H9 (cell line): ENCODE results near the gene ZNF423. TPM values are rescaled to one million over a fixed set of nuclear protein-coding genes. Genes with fewer than 3 reads are reported as not detected.

ENCODE experiments used
- DNase-seq: peaks from one replicate; pipeline ENCODE4 v3.0.0-alpha.2; 2017
- H2AFZ ChIP-seq: one replicate; pipeline ENCODE4 v1.6.1; 2013; ENCODE audit warnings: mild to moderate bottlenecking, low read length, control low read depth, moderate library complexity
- H2AK5ac ChIP-seq: 2 replicates; pipeline ENCODE4 v1.6.1; 2013; ENCODE audit warnings: low read length, control low read depth, mixed read lengths; ENCODE audit not compliant: insufficient read length
- H2BK120ac ChIP-seq: one replicate; pipeline ENCODE4 v1.6.1; 2013; ENCODE audit warnings: low read depth, mild to moderate bottlenecking, low read length, control low read depth, inconsistent platforms; ENCODE audit not compliant: poor library complexity, severe bottlenecking
- H2BK12ac ChIP-seq: 2 replicates; pipeline ENCODE4 v1.6.1; 2013; ENCODE audit warnings: low read length, control low read depth, mixed read lengths, low read depth; ENCODE audit not compliant: insufficient read length
- H2BK15ac ChIP-seq: 2 replicates; pipeline ENCODE4 v1.6.1; 2013; ENCODE audit warnings: low read depth, low read length, control low read depth
- H2BK20ac ChIP-seq: one replicate; pipeline ENCODE4 v1.6.1; 2013; ENCODE audit warnings: low read depth, mild to moderate bottlenecking, low read length, control low read depth, inconsistent platforms; ENCODE audit not compliant: poor library complexity, severe bottlenecking
- H2BK5ac ChIP-seq: 2 replicates; pipeline ENCODE4 v1.6.1; 2013; ENCODE audit warnings: low read length, control low read depth, mixed read lengths; ENCODE audit not compliant: insufficient read length
- H3K14ac ChIP-seq: 2 replicates; pipeline ENCODE4 v1.6.1; 2013; ENCODE audit warnings: low read length, control low read depth; ENCODE audit not compliant: insufficient read depth
- H3K18ac ChIP-seq: 2 replicates; pipeline ENCODE4 v1.6.1; 2013; ENCODE audit warnings: low read depth, mild to moderate bottlenecking, mixed read lengths, low read length, control low read depth; ENCODE audit not compliant: insufficient read length
- H3K23ac ChIP-seq: 2 replicates; pipeline ENCODE4 v1.6.1; 2013; ENCODE audit warnings: low read length, control low read depth, mixed read lengths, low read depth; ENCODE audit not compliant: insufficient read length
- H3K23me2 ChIP-seq: 2 replicates; pipeline ENCODE4 v1.6.1; 2013; ENCODE audit warnings: low read depth, mild to moderate bottlenecking, mixed read lengths, low read length, control low read depth; ENCODE audit not compliant: insufficient read length, poor library complexity, severe bottlenecking
- H3K27ac ChIP-seq: 2 replicates; pipeline ENCODE4 v1.5.1; 2013; ENCODE audit warnings: low read length, control low read depth, mixed read lengths, low read depth; ENCODE audit not compliant: insufficient read length
- H3K27me3 ChIP-seq: 2 replicates; pipeline ENCODE4 v1.6.1; 2013; ENCODE audit warnings: low read length, control low read depth, inconsistent platforms; ENCODE audit not compliant: insufficient read depth
- H3K4ac ChIP-seq: 2 replicates; pipeline ENCODE4 v1.6.1; 2013; ENCODE audit warnings: low read depth, mild to moderate bottlenecking, control low read depth, inconsistent platforms, low read length, moderate library complexity
- H3K4me1 ChIP-seq: 2 replicates; pipeline ENCODE4 v1.6.1; 2013; ENCODE audit warnings: low read length, control low read depth, inconsistent platforms; ENCODE audit not compliant: insufficient read depth
- H3K4me2 ChIP-seq: 2 replicates; pipeline ENCODE4 v1.6.1; 2013; ENCODE audit warnings: low read length, control low read depth, mixed read lengths; ENCODE audit not compliant: insufficient read length, insufficient read depth
- H3K56ac ChIP-seq: 2 replicates; pipeline ENCODE4 v1.6.1; 2013; ENCODE audit warnings: low read depth, mild to moderate bottlenecking, mixed read lengths, low read length, control low read depth; ENCODE audit not compliant: insufficient read length
- H3K79me1 ChIP-seq: 2 replicates; pipeline ENCODE4 v1.6.1; 2013; ENCODE audit warnings: low read depth, mild to moderate bottlenecking, moderate library complexity, low read length, control low read depth, inconsistent platforms; ENCODE audit not compliant: insufficient read depth, poor library complexity, severe bottlenecking
- H3K79me2 ChIP-seq: 2 replicates; pipeline ENCODE4 v1.6.1; 2013; ENCODE audit warnings: low read length, control low read depth, inconsistent platforms; ENCODE audit not compliant: insufficient read depth
- H3K9ac ChIP-seq: 2 replicates; pipeline ENCODE4 v1.6.1; 2013; ENCODE audit warnings: low read length, control low read depth, mixed read lengths; ENCODE audit not compliant: insufficient read length; ENCODE audit errors: extremely low read depth
- H3K9me3 ChIP-seq: one replicate; pipeline ENCODE4 v1.6.1; 2013; ENCODE audit warnings: low read depth, low read length, inconsistent platforms; ENCODE audit not compliant: control insufficient read depth
- H3T11ph ChIP-seq: one replicate; pipeline ENCODE4 v1.6.1; 2013; ENCODE audit warnings: mild to moderate bottlenecking, low read length, control low read depth, inconsistent platforms
- H4K20me1 ChIP-seq: one replicate; pipeline ENCODE4 v1.6.1; 2013; ENCODE audit not compliant: control insufficient read depth, insufficient read length, insufficient read depth
- H4K5ac ChIP-seq: 2 replicates; pipeline ENCODE4 v1.6.1; 2013; ENCODE audit warnings: low read depth, mild to moderate bottlenecking, mixed read lengths, low read length, control low read depth; ENCODE audit not compliant: insufficient read length
- H4K8ac ChIP-seq: replicated peaks from 2 replicates; pipeline ENCODE4 v1.6.1; 2013; ENCODE audit warnings: low read length, control low read depth, mixed read lengths, low read depth; ENCODE audit not compliant: insufficient read length
- H4K91ac ChIP-seq: 2 replicates; pipeline ENCODE4 v1.6.1; 2013; ENCODE audit warnings: low read depth, mild to moderate bottlenecking, moderate library complexity, mixed read lengths, low read length, control low read depth; ENCODE audit not compliant: insufficient read length
- H3K27ac Mint-ChIP-seq, 3 experiments: 2 replicates in 2 of 3; 3 replicates in 1 of 3; pipeline ENCODE4 v1.8.0; 2020 to 2021; ENCODE audit warnings: mixed read lengths in 3 of 3, mild to moderate bottlenecking in 1 of 3, moderate library complexity in 1 of 3
- H3K27me3 Mint-ChIP-seq: 2 replicates; pipeline ENCODE4 v1.8.0; 2021; ENCODE audit warnings: low read depth, mild to moderate bottlenecking, moderate library complexity, mixed read lengths
- H3K36me3 Mint-ChIP-seq, 3 experiments: 2 replicates in 2 of 3; 3 replicates in 1 of 3; pipeline ENCODE4 v1.8.0; 2020 to 2021; ENCODE audit warnings: low read depth in 3 of 3, mixed read lengths in 3 of 3; ENCODE audit not compliant: insufficient read depth in 1 of 3
- H3K4me1 Mint-ChIP-seq, 2 experiments: 2 replicates each; pipeline ENCODE4 v1.8.0; 2020; ENCODE audit warnings: mixed read lengths in 2 of 2
- H3K4me3 Mint-ChIP-seq, 2 experiments: 2 replicates in 1 of 2; 3 replicates in 1 of 2; pipeline ENCODE4 v1.8.0; 2020 to 2021; ENCODE audit warnings: mild to moderate bottlenecking in 2 of 2, mixed read lengths in 2 of 2, moderate library complexity in 1 of 2
- H3K9me3 Mint-ChIP-seq, 2 experiments: 2 replicates in 1 of 2; 3 replicates in 1 of 2; pipeline ENCODE4 v1.8.0; 2020; ENCODE audit warnings: mild to moderate bottlenecking in 2 of 2, mixed read lengths in 2 of 2, moderate library complexity in 1 of 2
- WGBS: extraction: QIAGEN DNeasy Blood & Tissue Kit; methylation state at CpG from one replicate; pipeline ENCODE4 v1.1.7; 2013; ENCODE audit warnings: missing lambda C conversion rate, low lambda C conversion rate, mixed read lengths; ENCODE audit not compliant: insufficient read length; ENCODE audit errors: extremely low coverage; 5-methylcytosine and 5-hydroxymethylcytosine counted together
- total RNA-seq: library from RNA; stranded (reverse); gene quantifications from 2 replicates; pipeline ENCODE4 v1.2.1, GENCODE V29; 2021
- TF ChIP-seq, protein P1 (sequence below): fragments of 200-600 bp; sonication (generic); conservative IDR thresholded peaks from 3 replicates; pipeline ENCODE4 v1.8.0; 2021; ENCODE audit warnings: antibody characterized with exemption, mild to moderate bottlenecking

The ZNF423 gene
- total RNA-seq, 1 experiment from 2014 or later: 51.5 TPM

DNA sequence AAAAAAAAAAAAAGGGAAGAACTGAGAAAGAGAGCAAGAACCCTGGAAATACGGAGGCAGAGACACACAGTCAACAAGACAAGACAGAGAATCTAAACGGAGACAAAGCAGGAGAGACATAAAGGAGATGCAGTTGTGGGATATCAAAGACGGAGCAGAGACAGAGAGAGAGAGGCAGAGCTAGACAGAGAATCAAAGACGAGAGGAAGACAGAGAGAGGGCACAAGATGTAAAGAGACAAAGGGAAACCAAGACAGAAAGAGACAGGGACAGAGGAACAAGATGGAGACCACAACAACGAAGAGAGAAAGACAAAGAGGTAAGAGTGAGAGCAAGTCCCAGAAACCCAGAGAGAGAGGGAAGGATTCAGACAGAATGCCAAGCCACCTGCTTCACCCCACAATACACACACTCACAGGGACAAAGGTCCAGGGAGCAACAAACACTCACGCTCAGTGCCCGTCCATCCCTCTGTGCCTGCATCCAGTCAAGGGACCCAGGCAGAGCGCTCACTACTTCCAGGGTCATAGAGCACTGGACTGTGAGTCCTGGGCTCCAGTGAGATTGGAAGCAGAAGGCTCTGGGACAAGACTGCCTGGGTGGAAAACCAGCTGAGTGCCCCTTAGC, 393.4 kb downstream of the ZNF423 start:
- Mint-ChIP-seq H3K27me3 (peaks cover 38% of the 10 kb centered on the region), H3K27ac (no peak overlapping the region; a peak in 1 of 7 replicates), H3K4me1 (peaks cover 12 to 28% of the 10 kb centered on the region in 2 experiments), H3K4me3 (no peak overlapping the region), H3K9me3 (no peaks in the 10 kb centered on the region), H3K36me3 (no peaks in the 10 kb centered on the region)
- Histone ChIP-seq H3K4ac (no peak overlapping the region), H3T11ph (no peak overlapping the region), H3K9ac (no peak overlapping the region), H4K5ac (no peak overlapping the region), H2BK15ac (no peak overlapping the region), H3K79me2 (no peaks in the 10 kb centered on the region), H3K27ac (no peak overlapping the region), H3K18ac (no peak overlapping the region), H4K20me1 (no peaks in the 10 kb centered on the region), H2BK12ac (no peak overlapping the region), H3K23me2 (peaks cover 5% of the 10 kb centered on the region), H3K27me3 (no peaks in the 10 kb centered on the region; the same call in 1 of the 2 replicates), H2BK5ac (no peak overlapping the region), H3K56ac (no peak overlapping the region), H3K23ac (no peak overlapping the region), H2BK120ac (no peak overlapping the region), H3K4me1 (no peaks in the 10 kb centered on the region; the same call in 1 of the 2 replicates), H2AK5ac (no peak overlapping the region), H2AFZ (no peak overlapping the region), H3K14ac (no peak overlapping the region), H3K4me2 (no peak overlapping the region), H3K9me3 (no peaks in the 10 kb centered on the region), H4K91ac (no peak overlapping the region), H3K79me1 (no peaks in the 10 kb centered on the region), H2BK20ac (no peak overlapping the region), H4K8ac (no peak overlapping the region)
- TF ChIP-seq, protein P1, sequence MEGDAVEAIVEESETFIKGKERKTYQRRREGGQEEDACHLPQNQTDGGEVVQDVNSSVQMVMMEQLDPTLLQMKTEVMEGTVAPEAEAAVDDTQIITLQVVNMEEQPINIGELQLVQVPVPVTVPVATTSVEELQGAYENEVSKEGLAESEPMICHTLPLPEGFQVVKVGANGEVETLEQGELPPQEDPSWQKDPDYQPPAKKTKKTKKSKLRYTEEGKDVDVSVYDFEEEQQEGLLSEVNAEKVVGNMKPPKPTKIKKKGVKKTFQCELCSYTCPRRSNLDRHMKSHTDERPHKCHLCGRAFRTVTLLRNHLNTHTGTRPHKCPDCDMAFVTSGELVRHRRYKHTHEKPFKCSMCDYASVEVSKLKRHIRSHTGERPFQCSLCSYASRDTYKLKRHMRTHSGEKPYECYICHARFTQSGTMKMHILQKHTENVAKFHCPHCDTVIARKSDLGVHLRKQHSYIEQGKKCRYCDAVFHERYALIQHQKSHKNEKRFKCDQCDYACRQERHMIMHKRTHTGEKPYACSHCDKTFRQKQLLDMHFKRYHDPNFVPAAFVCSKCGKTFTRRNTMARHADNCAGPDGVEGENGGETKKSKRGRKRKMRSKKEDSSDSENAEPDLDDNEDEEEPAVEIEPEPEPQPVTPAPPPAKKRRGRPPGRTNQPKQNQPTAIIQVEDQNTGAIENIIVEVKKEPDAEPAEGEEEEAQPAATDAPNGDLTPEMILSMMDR: no peak
- WGBS: no CpG with 5 or more reads among the region's 8 CpGs
- DNase-seq: peak; percentile 17
